ENCODE data around the gene TBC1D16. TPM values are rescaled to one million over a fixed set of nuclear protein-coding genes. Genes with fewer than 3 reads are reported as not detected.

The TBC1D16 gene
- total and polyA plus RNA-seq, 8 donors, result 4.9 to 31.4 (median 19.7) TPM

DNA sequence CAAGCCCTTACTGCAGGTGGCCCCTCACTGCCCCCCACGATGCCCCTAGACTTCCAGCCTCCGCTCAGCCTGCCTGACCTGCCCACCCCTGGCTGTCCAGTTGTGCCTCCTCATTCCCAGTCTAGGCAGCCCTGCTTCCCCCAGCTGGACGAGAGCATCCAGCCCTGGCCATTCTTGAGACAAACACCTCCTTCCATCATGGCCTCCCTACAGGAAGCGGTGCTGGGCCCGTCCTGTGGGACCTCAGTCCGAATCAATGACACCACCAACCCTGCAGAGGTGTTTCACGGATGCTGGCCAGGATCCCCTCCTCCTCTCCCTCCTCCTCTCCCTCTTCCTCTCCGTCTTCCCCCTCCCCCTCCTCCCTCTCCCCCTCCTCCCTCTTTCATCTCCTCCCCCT, 29.0 kb upstream of the TBC1D16 start:
- 89 to 90% methylated on average over 8 of the region's 8 CpGs for WGBS, 2 donors
- DNase-seq, result no peak
- intact Hi-C loops (cut with DNase I), result no loop called here
- TF ChIP-seq CTCF (IDR thresholded peaks at IDR 0.05), result no peak
- no peaks in the 10 kb centered on the region for H3K27me3 ChIP-seq
- no peaks in the 10 kb centered on the region for H3K36me3 ChIP-seq
- FAIRE-seq, result no peak
- H3K4me3 ChIP-seq, result no peak overlapping the region
- no peak for ATAC-seq
- no peak overlapping the region for H3K27ac ChIP-seq
- H3K9me3 ChIP-seq, result no peaks in the 10 kb centered on the region
- peaks cover 0 to 16% (median 0%) of the 10 kb centered on the region in 3 donors for H3K4me1 ChIP-seq

DNA sequence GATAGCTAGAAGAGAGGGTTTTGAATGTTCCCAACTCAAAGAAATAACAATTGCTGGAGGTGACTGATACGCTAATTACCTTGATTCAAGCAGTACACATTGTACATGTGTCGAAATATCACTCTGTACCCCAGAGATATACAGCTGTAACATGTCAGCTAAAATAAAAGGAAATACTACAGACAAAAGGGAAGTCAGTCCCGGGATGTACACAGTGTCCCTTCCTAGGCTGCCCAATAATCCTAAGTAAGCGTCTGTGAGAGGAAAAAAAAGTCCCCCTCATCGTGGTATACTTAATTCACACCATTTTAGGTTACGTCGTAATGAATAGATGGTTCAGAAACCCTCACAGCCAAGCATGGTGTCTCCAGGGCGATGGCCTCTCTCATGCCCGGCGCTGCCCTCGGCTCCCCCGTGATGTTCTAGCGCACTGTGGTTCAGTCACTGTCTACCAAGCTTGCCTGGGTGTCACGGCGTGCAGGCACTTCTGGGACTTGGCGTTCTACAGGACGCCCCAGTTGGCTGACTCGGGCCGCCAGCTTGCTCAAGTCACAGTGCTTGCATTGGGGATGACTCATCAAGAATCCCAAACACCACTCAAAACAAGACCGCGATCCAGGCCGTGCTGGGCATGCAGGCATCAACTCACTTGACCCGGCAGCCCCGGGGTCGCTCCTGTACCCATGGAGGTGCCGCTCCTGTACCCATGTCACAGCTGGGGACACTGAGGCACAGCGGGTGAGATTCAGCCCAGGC, 28.3 kb upstream of the TBC1D16 start:
- Histone ChIP-seq H3K4me1 (peaks cover 0 to 9% (median 0%) of the 10 kb centered on the region in 3 donors), H3K36me3 (no peaks in the 10 kb centered on the region), H3K9me3 (no peaks in the 10 kb centered on the region), H3K27ac (no peak overlapping the region), H3K27me3 (no peaks in the 10 kb centered on the region), H3K4me3 (no peak overlapping the region)
- DNase-seq, result peak in 1 of 6 donors; percentile 66
- peak in 2 of 4 donors; percentile 31 to 38 for ATAC-seq
- WGBS, 2 donors, result 90 to 92% methylated on average over 27 of the region's 27 CpGs
- TF ChIP-seq CTCF (IDR thresholded peaks at IDR 0.05), result no peak
- no peak for FAIRE-seq
- intact Hi-C loops (cut with DNase I), result no loop called here

DNA sequence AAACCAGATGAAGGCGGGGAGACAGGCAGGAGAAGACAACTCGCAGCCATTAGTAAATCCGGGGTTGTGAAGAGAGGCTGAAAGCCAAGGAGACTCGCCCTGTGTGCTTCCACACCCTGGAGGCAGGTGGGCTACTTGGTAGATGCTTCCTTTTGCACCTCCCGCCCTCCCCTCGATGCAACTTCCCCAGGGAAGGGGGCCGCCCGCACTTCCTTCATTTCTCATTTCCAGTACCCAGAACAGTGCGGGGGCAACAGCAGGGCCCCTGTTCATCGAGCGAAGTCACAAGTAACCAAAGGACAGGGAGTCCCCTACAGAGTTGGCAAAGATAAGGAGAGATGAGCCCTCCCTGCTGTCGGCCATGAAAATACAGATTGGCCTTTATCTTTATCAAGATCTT, 25.7 kb upstream of the TBC1D16 start:
- no peaks in the 10 kb centered on the region for H3K9me3 ChIP-seq
- TF ChIP-seq CTCF (IDR thresholded peaks at IDR 0.05), result no peak
- DNase-seq, result no peak
- no peak for ATAC-seq
- no peaks in the 10 kb centered on the region for H3K27me3 ChIP-seq
- no peak overlapping the region for H3K4me3 ChIP-seq
- no peaks in the 10 kb centered on the region for H3K36me3 ChIP-seq
- H3K4me1 ChIP-seq, result no peaks in the 10 kb centered on the region
- peak overlapping the region in 3 of 4 donors; percentile 51 to 64 (median 62) for H3K27ac ChIP-seq
- FAIRE-seq, result no peak
- intact Hi-C loops (cut with DNase I), result no loop called here
- WGBS, 2 donors, result 87 to 92% methylated on average over 12 of the region's 12 CpGs

GRCh38 chr17:80060644-80061043, 25.0 kb upstream of the TBC1D16 start:
- Histone ChIP-seq H3K4me3 (no peak overlapping the region), H3K4me1 (no peaks in the 10 kb centered on the region), H3K36me3 (no peaks in the 10 kb centered on the region), H3K9me3 (no peaks in the 10 kb centered on the region), H3K27me3 (no peaks in the 10 kb centered on the region), H3K27ac (peak overlapping the region; percentile 51 to 64 (median 60))
- 61 to 71% methylated on average over 4 of the region's 4 CpGs for whole genome bisulfite sequencing, 2 donors
- ATAC-seq (peak in 3 of 4 donors; percentile 71 to 77 (median 76)), FAIRE-seq (no peak), DNase-seq (no peak)
- no peak for TF ChIP-seq CTCF (IDR thresholded peaks at IDR 0.05)
- intact Hi-C loops (cut with DNase I), result no loop called here

DNA sequence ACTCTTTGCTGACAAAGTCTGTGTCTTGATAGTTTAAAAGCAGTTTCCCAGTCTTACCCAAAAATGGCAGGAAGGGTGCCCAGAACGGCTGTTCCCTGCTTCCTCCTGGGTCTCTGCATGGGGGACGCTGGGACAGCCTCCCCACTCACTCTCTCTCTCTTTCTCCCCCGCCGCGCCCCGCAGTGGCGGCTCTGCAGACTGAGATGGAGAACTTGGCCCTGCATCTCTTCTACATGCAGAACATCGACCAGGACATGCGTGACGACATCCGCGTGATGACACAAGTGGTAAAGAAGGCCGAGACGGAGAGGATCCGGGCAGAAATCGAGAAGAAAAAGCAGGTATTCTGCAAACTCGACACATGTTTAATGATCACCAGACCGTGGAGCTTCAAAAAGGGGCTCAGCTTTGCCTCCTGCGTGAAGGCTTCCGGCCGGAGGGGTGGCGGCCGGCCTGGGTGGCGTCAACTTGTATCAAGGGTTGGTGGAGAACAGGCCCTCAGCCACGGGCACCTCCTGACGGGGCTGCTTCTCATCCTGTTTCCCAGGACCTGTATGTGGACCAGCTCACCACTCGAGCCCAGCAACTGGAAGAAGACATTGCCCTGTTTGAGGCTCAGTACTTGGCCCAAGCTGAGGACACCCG, 22.8 kb upstream of the TBC1D16 start:
- H3K9me3 ChIP-seq, result no peaks in the 10 kb centered on the region
- 91 to 95% methylated on average over 28 of the region's 28 CpGs for WGBS, 2 donors
- H3K4me3 ChIP-seq, result no peak overlapping the region
- ATAC-seq (no peak), DNase-seq (no peak), FAIRE-seq (no peak)
- no peak for TF ChIP-seq CTCF (IDR thresholded peaks at IDR 0.05)
- H3K27ac ChIP-seq, result no peak overlapping the region
- no peaks in the 10 kb centered on the region for H3K27me3 ChIP-seq
- intact Hi-C loops (cut with DNase I), result no loop called here
- H3K36me3 ChIP-seq, result no peaks in the 10 kb centered on the region
- H3K4me1 ChIP-seq, result no peaks in the 10 kb centered on the region

Data from pancreas (tissue), 10 donors.